Neural progenitor cell (in vitro differentiated cells): ENCODE data around the gene HCK. TPM values are rescaled to one million over a fixed set of nuclear protein-coding genes. Genes with fewer than 3 reads are reported as not detected.

Experiments
- DNase-seq: peaks from one replicate; pipeline ENCODE4 v3.0.0-alpha.2; 2016; ENCODE audit warnings: low spot score
- H2AFZ ChIP-seq: fragments of 200-600 bp; sonication (generic); replicated peaks from 2 replicates; pipeline ENCODE4 v1.6.1; 2016; ENCODE audit warnings: antibody characterized with exemption
- H3F3A ChIP-seq: fragments of 200-600 bp; sonication (generic); 2 replicates; pipeline ENCODE4 v1.6.1; 2016; ENCODE audit warnings: antibody characterized with exemption, low read depth
- H3K27ac ChIP-seq: fragments of 200-600 bp; sonication (generic); 2 replicates; pipeline ENCODE4 v1.5.1; 2016; ENCODE audit warnings: mild to moderate bottlenecking
- H3K27me3 ChIP-seq: fragments of 200-600 bp; sonication (generic); 2 replicates; pipeline ENCODE4 v1.6.1; 2016; ENCODE audit warnings: mild to moderate bottlenecking, moderate library complexity
- H3K36me3 ChIP-seq: fragments of 200-600 bp; sonication (generic); 2 replicates; pipeline ENCODE4 v1.5.1; 2016
- H3K4me1 ChIP-seq: fragments of 200-600 bp; sonication (generic); 2 replicates; pipeline ENCODE4 v1.6.1; 2016; ENCODE audit warnings: mixed run types
- H3K4me2 ChIP-seq: fragments of 200-600 bp; sonication (generic); 2 replicates; pipeline ENCODE4 v1.6.1; 2016
- H3K4me3 ChIP-seq: fragments of 200-600 bp; sonication (generic); 2 replicates; pipeline ENCODE4 v1.5.1; 2016
- H3K79me2 ChIP-seq: fragments of 200-600 bp; sonication (generic); 2 replicates; pipeline ENCODE4 v1.6.1; 2016; ENCODE audit warnings: low read depth
- H3K9ac ChIP-seq: fragments of 200-600 bp; sonication (generic); 2 replicates; pipeline ENCODE4 v1.6.1; 2016
- H3K9me3 ChIP-seq: fragments of 200-600 bp; sonication (generic); 2 replicates; pipeline ENCODE4 v1.5.1; 2016; ENCODE audit warnings: low read depth
- H4K20me1 ChIP-seq: fragments of 200-600 bp; sonication (generic); 2 replicates; pipeline ENCODE4 v1.6.1; 2016; ENCODE audit warnings: low read depth
- H3K27ac Mint-ChIP-seq: 3 replicates; pipeline ENCODE4 v1.8.0; 2021; ENCODE audit warnings: mixed read lengths
- H3K27me3 Mint-ChIP-seq: 2 replicates; pipeline ENCODE4 v1.8.0; 2022; ENCODE audit warnings: low read depth, mild to moderate bottlenecking, inconsistent platforms, moderate library complexity, mixed read lengths; ENCODE audit not compliant: insufficient read depth
- H3K36me3 Mint-ChIP-seq: 3 replicates; pipeline ENCODE4 v1.8.0; 2021; ENCODE audit warnings: mixed read lengths
- H3K4me1 Mint-ChIP-seq: 3 replicates; pipeline ENCODE4 v1.8.0; 2021; ENCODE audit warnings: mixed read lengths
- H3K4me3 Mint-ChIP-seq: 3 replicates; pipeline ENCODE4 v1.8.0; 2021; ENCODE audit warnings: mild to moderate bottlenecking, moderate library complexity, mixed read lengths
- H3K9me3 Mint-ChIP-seq: 3 replicates; pipeline ENCODE4 v1.8.0; 2020; ENCODE audit warnings: mixed read lengths
- CTCF ChIP-seq: fragments of 200-600 bp; sonication (generic); IDR thresholded peaks from 2 replicates; pipeline ENCODE4 v1.5.1; 2017; ENCODE audit warnings: antibody characterized with exemption, mild to moderate bottlenecking
- EZH2 ChIP-seq: fragments of 200-600 bp; sonication (generic); IDR thresholded peaks from 2 replicates; pipeline ENCODE4 v1.6.1; 2017; ENCODE audit warnings: antibody characterized with exemption, mild to moderate bottlenecking, moderate library complexity
- EZH2phosphoT487 ChIP-seq: fragments of 200-600 bp; sonication (generic); IDR thresholded peaks from 2 replicates; pipeline ENCODE4 v1.6.1; 2017; ENCODE audit warnings: antibody characterized with exemption
- total RNA-seq: library from RNA; depleted of rRNA; stranded (reverse); fragments of >200 nt; gene quantifications from 2 replicates; pipeline ENCODE4 v1.2.3, GENCODE V29; 2015; ENCODE audit warnings: low replicate concordance

Gene HCK
- total RNA-seq, 1 donor from 2014 or later, result not detected

- Histone ChIP-seq H3K27me3 (no peaks in the 10 kb centered on the region), H3K36me3 (no peaks in the 10 kb centered on the region), H3K27ac (no peak overlapping the region), H3K4me1 (no peaks in the 10 kb centered on the region), H3K79me2 (no peaks in the 10 kb centered on the region), H3K4me2 (no peak overlapping the region), H3K9me3 (no peaks in the 10 kb centered on the region), H3F3A (no peaks in the 10 kb centered on the region), H4K20me1 (peaks cover 6% of the 10 kb centered on the region), H3K9ac (no peak overlapping the region), H2AFZ (no peak overlapping the region), H3K4me3 (no peak overlapping the region)
- H3K27me3 Mint-ChIP-seq, result peaks cover 2% of the 10 kb centered on the region
- no peak for TF ChIP-seq CTCF
- no peak for TF ChIP-seq EZH2
- no peak for TF ChIP-seq EZH2phosphoT487
- peak overlapping the region; percentile 27 for H3K27ac Mint-ChIP-seq
- peaks cover 48% of the 10 kb centered on the region for H3K36me3 Mint-ChIP-seq
- H3K4me3 Mint-ChIP-seq, result peak overlapping the region; percentile 52
- no peaks in the 10 kb centered on the region for H3K4me1 Mint-ChIP-seq
- DNase-seq, result no peak
- no peaks in the 10 kb centered on the region for H3K9me3 Mint-ChIP-seq
Measured at GRCh38 chr20:32141465-32141980, 89.5 kb downstream of the HCK start.

GRCh38 chr20:32142088-32142487 lies 90.0 kb downstream of the HCK start:
- H3K4me1 ChIP-seq, result no peaks in the 10 kb centered on the region
- H3K4me3 ChIP-seq, result no peak overlapping the region
- H3K9me3 Mint-ChIP-seq, result no peaks in the 10 kb centered on the region
- TF ChIP-seq EZH2phosphoT487 (no peak), CTCF (no peak), EZH2 (no peak)
- H4K20me1 ChIP-seq, result peaks cover 6% of the 10 kb centered on the region
- H3K79me2 ChIP-seq, result no peaks in the 10 kb centered on the region
- H3K27me3 ChIP-seq, result no peaks in the 10 kb centered on the region
- no peak overlapping the region for H2AFZ ChIP-seq
- H3K4me3 Mint-ChIP-seq, result no peak overlapping the region
- H3K27ac Mint-ChIP-seq, result no peak overlapping the region
- no peak overlapping the region for H3K4me2 ChIP-seq
- no peak overlapping the region for H3K9ac ChIP-seq
- peaks cover under 1% of the 10 kb centered on the region for H3K36me3 ChIP-seq
- no peak overlapping the region for H3K27ac ChIP-seq
- no peaks in the 10 kb centered on the region for H3F3A ChIP-seq
- peaks cover 48% of the 10 kb centered on the region for H3K36me3 Mint-ChIP-seq
- H3K9me3 ChIP-seq, result no peaks in the 10 kb centered on the region
- peaks cover 2% of the 10 kb centered on the region for H3K27me3 Mint-ChIP-seq
- no peaks in the 10 kb centered on the region for H3K4me1 Mint-ChIP-seq
- DNase-seq, result no peak

- Mint-ChIP-seq H3K9me3 (no peaks in the 10 kb centered on the region), H3K27ac (no peak overlapping the region), H3K27me3 (peaks cover 2% of the 10 kb centered on the region), H3K36me3 (peaks cover 45% of the 10 kb centered on the region), H3K4me3 (no peak overlapping the region), H3K4me1 (no peaks in the 10 kb centered on the region)
- TF ChIP-seq EZH2phosphoT487, result no peak
- TF ChIP-seq EZH2, result no peak
- TF ChIP-seq CTCF, result no peak
- H3K36me3 ChIP-seq, result peaks cover 4% of the 10 kb centered on the region
- no peak overlapping the region for H3K4me2 ChIP-seq
- H3K27me3 ChIP-seq, result no peaks in the 10 kb centered on the region
- DNase-seq, result no peak
- no peak overlapping the region for H3K27ac ChIP-seq
- no peak overlapping the region for H3K4me3 ChIP-seq
- H4K20me1 ChIP-seq, result peaks cover under 1% of the 10 kb centered on the region
- no peaks in the 10 kb centered on the region for H3K79me2 ChIP-seq
- H3K9me3 ChIP-seq, result no peaks in the 10 kb centered on the region
- no peak overlapping the region for H3K9ac ChIP-seq
- no peaks in the 10 kb centered on the region for H3F3A ChIP-seq
- no peak overlapping the region for H2AFZ ChIP-seq
- no peaks in the 10 kb centered on the region for H3K4me1 ChIP-seq
Measured at GRCh38 chr20:32142991-32143390, 90.9 kb downstream of the HCK start.
